Stimulated activated CD4-positive, alpha-beta T cell treated with anti-CD3 and anti-CD28 coated beads, Interleukin-4, amount 100 ng/mL, for 4 hours (primary cell): ENCODE measurements around the gene DOLPP1.
"Not testable (repeated sequence)": the region's sequence is repeated elsewhere in the genome, so short reads cannot be mapped to it uniquely, and the experiment has no call there.

Source experiments
- DNase-seq, 2 experiments: peaks; one replicate each; pipeline ENCODE4 v3.0.0-alpha.2; 2020

The DOLPP1 gene

DNA sequence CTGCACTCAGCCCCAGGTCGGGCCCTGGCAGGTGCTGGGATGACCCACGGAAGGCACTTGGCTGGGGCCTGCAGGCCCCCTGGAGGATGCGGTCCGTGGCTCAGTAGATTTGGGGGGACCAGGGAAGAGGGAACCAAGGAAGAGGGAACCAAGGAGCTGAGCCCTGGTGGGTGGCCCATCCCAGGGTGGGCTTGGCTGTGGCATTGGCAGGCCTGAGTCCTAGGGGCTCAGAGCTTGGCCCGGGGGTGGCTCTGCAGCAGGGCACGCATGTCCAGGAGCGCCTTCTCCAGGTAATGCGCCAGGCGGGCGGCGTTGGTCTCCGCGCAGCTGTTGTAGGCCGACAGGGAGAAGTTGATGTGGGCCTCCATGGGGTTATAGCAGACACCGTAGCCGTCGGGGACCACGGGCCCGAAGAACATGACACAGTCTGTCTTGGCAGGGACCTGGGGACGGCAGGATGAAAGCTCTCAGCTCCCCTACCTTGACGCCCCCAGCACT lies 14.3 kb downstream of the DOLPP1 start:
- no peak for DNase-seq

DNA sequence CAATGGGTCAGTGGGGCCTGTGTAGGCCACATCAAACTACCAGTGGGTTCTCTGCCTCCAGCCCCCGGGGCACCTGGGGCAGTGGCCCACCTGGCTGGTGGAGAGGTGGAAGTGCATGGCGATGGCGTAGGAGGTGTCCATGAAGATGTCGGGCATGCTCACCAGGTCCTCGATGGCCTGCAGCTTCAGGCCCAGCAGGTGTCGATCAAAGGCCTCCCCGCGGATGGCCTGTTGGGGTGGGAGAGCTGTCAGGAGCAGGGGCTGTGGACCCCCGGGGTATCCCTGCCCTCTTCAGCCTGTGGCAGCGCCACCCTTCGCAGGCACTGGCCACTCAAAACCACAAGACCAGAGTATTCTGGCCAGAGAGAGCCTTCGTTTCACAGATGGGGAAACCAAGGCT lies 15.0 kb downstream of the DOLPP1 start:
- DNase-seq, result no peak

DNA sequence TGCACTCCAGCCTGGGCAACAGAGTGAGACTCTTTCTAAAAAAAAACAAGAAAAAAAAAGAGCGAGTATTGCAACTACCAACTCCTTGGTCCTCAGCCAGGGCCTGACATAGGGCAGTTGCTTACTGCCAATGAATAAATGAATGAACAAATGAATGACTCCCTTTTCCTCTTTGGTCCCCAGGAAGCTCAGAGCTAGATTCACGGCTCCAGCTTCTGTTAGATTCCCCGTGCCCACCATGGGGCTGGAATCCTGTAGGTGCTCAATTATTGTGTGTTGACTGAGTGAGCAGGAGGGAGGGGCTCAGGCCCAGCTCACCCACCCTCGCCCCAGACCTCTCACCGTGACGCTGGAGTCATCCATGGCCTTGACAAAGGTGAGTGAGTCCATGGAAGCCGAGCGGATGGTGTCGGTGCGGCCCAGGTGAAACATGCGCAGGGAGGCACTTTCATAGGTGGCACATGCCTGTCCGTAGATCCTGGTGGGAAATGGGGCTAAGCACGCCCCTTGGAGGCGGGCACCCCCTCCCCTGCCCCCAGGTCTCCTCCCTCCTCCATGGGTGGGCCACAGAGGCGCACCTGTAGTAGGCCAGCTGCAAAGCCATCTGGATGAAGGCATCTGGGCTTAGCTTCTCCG lies 16.9 kb downstream of the DOLPP1 start:
- no peak for DNase-seq

DNA sequence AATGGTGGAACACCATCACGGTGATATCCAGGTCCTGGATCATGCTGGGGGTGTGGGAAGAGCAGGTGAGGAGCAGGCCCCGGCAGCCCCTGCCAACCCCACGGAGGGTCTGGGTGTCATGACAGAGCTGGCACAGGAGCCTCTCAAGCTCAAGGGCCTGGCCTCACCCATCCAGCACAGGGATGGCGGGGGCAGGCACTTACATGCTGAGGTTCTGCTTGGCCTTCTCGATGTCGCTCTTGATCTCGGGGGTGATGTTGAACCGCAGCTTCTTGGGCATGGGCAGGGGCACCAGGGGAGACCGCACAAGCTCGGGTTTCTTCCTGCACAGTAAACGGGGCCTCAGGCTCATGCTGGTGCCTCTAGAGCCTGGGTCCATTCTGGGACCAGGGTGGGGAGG lies 17.4 kb downstream of the DOLPP1 start:
- no peak for DNase-seq

DNA sequence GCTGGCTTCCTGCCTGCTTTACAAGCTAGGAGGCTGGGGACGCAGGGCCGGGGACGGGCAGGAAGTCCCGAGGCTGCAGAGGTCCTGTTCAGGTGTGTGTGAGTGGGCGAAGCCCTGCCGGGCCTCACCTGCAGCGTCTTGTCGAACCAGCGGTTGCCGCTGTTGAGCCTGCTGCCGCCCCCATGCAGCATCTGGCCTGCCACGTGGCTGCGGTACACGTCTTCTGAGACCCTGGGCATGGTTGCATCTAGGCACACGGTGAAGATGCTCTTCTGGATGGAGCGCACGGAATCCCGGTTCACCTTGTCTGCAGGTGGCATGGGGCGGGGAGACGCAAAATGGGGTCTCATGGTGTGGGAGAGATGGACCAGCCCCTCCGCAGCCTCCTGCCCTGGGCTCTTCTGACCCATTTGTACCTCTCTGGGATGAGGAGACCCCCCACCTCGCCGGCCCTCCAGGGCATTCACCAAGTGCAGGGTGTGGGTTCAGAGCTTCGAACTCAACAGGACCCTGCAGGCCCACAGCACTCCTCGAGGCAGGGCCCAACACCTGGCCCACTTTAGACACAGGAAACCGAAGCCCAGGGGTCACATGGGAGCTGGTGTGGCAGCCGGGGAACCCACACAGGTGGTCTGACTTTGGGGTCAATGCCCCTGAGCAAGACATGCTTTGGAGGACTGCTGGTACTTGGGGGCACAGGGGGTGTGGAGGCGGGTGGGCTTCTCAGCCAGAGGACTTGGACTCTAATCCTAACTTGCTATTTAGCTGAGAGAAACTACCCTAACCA lies 19.7 kb downstream of the DOLPP1 start:
- DNase-seq, result no peak

DNA sequence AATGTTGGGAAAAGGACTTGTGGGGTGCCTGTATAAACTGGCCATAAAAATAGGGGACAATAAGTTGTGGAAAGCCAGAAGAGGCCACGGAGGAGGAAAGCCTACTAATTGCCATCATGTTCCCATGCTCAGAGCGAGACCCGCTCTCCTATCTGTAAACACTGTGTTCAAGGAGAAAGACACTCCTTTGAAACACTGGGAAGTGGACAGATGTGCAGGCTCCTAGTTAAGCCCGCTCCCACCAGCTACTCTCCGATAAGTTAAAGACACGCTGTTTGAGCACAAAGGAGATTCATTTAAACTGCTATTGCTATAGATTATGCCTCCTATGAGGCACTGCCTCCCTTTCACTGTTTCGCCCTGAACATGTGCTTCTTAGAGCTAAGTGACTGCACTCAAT lies 20.4 kb downstream of the DOLPP1 start:
- no peak for DNase-seq

DNA sequence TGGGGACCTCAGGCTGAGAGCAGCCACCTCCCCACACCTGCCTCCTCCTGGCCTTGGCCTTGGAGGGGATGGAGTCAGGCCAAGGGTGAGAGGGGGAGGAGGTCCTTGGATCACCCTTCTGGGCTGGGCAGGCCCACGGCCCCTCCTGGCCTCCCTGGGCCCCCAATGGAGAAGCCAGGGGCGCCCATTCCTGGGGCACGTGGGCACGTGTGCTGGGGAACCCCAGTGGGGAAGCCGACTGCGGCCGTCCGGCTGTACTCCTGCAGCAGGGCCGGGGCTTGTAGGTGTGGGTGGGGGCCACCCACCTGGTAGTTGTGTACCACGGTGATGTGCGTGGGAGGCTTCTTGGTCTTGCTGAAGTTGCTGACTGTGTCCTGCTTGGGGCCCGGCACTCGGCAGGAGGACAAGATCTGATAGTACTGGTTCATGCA lies 21.2 kb downstream of the DOLPP1 start:
- no peak for DNase-seq

DNA sequence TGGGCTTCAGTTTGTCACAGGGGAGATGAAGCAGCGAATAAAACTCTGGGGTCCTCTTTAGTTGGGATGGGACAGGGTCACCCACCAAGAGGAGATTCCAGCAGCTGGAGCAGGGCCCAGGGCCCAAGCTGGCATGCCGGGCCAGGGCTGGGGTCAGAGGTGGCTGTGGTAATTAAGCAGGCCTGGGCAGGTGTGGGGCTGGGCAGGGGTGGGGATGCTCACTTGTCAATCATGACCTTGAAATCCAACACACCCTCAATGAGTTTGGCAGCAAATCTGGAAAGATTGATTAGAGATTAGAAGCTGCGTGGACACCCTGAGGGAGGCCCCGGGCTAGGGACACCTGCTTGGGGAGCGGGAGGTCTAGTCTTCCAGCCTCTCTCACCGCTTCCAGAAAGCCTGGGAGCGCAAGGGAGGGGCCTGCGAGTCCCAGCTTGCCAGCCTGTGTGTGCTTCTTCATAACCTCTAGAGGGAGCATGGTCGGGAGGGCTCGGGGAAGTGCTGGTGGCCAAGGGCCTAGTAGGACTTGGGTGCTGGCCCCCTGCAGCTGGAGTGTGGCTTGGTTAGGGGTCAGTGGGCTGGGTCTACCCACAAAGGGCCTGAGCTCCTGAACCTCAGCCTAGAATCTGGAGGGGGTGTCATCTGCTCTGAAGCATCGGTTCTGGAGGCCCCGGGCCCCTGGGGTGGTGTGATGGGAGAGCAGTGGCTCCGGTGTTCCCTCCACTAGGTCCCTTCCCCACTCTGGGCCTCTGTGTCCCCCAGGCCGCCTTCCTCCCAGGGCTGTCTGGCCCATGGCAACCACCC lies 22.1 kb downstream of the DOLPP1 start:
- DNase-seq, result no peak

DNA sequence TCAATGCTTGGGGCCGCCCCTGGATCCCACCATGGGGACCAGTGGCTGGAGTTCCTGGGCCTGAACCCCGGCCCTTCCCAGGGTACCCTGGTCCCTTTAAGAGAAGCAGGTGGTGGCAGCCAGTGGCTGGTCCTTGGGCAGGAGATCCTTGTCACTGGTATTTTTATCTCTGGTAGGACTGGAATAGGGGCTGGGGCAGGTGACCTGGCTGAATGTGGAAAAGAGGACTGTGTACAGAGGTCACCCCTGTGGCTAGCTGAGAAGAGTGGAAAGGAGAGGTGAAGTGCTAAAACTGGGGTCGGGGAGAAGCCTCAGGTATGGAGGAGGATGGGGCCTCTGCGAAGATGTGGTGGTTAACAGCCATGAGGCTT lies 22.7 kb downstream of the DOLPP1 start:
- no peak for DNase-seq

DNA sequence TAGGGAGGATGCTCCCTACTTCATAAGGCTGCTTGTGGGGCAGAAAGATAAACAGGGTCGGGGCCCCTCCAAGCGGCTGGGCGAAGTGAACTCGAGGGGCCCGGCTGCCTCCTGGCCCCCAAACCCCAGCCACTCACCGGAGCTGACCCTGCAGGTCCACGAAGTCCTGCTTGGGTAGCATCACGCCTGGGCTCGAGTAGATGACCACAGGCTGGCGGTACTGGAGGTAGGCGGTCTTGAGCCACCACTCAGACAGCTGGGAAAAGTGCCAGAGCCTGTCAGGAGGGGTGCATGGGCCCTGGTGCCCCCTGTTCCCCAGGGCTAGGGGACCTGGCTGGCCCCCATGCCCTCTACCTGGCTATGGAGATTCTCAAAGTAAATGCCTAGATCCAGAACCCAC lies 23.1 kb downstream of the DOLPP1 start:
- DNase-seq, result no peak

DNA sequence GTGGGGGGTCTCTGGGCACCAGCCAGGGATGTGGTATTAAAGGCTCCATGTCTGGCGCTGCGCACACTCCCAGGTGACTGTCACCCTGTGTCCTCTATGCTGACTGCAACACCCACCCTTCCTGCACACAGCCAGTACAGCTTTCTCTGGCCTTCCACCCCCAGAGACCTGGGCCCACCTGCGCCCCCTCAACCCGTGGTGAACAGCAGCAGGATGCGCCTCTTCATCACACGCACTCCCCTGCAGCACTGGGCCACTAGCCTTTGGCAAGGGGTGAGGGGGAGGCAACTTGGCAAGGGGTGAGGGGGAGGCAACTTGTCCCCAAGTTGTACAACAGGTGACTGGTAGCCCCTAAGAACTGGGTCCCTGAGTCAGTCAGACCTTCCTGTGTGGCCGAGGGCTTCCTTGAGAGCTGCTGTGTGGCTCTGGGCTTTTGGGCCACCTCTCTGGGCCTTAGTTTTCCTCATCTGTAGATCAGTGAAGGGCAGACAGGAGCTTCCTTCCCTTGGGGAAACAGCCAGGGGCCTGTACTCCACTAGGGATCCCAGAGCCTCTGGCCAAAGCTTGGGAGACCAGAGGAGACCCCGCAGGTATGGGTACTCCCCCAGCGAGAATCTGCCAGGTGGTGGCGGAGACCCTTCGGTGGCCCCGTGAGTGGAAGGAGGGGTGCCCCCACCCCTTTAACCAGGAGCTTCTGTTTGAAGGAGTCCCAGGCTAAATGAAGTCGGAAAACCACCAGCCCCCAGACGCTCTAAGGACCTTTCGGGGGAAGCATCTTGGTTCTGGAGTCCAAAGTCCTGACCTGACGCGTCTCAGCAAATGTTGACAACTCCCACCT lies 25.2 kb downstream of the DOLPP1 start:
- no peak for DNase-seq

DNA sequence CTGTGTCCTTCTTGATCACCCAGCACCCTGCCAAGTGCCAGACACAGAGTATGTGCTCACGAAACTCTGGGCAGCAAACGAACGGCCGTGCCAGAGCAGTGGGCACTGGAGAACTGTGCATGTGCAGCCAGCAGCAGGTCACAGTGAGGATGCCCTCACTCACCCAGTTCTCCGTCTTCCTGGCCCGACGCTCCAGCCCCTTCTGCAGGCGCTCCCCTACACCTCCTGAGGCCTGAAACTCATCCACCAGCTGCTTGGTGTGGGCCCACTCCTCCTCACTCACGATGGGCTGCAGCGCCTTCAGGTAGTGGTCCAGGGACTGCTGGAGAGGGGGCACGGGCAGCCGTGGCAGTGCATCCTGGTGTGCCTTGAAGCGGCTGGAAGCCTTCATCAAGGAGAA lies 26.7 kb downstream of the DOLPP1 start:
- no peak for DNase-seq

DNA sequence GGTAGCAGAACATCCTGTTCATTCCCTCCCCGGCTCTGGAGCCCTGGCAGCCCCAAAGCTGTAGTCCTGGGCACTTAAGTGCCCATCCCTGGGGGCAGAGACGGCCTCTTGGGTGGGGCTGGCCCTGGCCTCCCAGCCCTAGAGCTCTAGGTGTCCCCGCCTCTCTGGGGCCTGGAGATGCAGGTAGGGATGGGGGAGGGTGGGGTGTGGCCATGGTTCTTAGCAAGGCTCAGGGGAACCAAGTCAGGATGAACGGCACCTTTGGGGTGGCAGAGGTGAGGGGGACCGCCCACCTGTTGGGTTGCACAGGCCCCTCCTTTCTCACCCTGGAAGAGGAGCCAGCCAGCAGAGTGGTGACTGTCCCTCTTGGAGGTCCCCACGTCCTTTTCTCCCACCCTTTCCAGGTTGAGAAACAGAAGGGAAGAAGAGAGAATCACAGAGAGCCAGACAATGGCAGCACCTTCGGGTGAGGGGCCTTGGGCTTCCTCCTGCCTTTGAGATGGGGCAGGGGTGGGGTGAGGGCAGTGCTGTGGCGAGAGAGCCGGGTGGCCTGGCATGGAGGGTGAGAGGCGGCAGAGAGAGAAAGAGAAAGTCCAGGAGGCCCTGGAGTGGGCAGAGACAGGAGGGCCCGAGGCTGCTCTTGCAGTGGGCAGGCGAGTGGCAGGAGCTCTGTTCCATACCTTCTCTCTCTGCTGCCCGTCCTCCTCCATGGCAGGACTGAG lies 27.3 kb downstream of the DOLPP1 start:
- DNase-seq, result no peak

DNA sequence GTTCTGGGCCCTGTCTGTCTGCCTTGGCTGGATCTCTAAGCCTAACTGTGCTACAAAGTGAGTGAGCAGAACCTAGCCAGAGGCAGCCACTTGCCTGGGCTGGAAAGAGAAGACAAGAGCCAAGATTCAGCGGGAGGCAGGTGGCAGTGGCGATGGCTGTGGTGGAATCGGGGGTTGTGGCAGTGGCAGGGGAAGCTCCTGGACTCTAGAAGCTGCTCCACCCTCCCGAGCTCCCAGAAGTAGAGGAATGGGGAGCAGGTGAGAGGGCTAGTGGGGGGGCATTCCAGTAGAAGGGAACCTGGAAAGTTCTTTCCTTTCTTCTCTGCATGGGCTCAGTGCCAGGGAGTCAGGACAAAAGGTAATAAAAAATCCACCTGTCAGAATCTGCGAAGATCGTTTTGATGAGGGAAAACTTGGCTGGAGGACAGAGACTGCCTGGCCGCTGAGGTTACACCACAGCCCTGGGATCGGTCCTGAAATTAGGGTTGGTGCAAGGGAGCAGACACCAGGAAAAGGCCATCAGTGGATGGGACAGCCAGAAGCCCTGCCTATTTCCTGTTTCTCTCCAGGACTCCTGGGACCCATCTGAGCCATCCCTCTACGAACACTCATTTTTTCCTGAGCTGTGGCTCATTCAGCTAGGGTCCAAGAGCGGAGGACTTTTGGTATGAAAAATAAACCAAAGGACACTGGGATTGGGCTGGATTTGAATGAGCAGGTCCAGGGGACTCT lies 28.1 kb downstream of the DOLPP1 start:
- no peak for DNase-seq

DNA sequence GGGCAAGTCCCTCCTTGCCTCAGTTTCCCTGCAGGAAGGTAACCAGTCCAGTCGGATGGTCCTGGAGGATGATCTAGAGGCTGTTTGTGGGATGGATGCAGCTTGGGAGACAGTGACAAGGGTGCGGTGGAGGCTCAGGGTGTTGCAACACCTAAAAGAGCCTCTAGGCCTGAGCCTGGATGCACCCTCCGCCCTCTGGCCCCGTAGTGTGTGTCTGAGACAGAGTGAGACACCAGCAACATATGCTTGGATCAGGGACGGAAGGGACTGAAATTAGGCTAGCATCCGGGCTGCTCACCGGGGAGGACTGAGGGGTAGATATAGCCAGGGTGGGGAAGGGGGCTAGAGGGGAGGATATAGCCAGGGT lies 28.6 kb downstream of the DOLPP1 start:
- DNase-seq, result no peak

DNA sequence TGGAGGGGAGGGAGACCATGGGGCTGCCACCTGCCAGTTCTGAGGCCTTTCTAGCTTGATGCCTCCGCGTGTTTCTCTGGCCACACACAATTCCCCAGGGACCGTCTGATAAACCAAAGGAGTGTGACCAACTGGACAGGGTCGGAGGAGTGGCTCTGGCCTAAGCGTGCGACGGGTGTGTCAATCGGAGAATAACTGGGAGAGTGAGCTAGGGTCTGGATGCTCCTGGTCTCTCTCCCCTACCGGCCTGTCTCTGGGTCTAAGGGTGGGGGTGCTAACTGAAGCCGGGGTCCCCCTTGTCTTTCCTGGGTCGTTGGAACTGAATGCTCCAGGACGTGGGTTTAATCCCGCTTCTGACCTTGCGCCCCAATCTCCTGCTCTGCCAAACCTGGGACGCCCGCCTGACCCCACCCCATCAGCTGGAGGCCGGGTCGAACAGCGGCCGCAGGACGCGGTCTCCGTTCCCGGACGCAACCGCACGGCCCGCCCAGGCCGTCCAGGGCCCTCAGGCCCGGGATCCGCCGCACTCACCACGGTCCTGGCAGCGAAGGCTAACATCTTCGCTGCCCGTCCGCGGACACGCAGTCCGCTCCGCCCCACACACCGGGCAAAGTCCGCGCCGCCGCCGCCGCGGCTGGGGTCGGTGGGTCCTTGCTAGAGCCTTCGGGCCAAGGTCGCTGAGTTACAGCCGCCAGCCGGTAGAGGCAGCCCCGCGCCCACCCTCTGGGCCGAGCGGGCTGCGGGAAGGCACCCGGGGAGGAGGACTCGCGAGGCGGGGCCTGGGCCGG lies 29.2 kb downstream of the DOLPP1 start:
- DNase-seq, result no peak

DNA sequence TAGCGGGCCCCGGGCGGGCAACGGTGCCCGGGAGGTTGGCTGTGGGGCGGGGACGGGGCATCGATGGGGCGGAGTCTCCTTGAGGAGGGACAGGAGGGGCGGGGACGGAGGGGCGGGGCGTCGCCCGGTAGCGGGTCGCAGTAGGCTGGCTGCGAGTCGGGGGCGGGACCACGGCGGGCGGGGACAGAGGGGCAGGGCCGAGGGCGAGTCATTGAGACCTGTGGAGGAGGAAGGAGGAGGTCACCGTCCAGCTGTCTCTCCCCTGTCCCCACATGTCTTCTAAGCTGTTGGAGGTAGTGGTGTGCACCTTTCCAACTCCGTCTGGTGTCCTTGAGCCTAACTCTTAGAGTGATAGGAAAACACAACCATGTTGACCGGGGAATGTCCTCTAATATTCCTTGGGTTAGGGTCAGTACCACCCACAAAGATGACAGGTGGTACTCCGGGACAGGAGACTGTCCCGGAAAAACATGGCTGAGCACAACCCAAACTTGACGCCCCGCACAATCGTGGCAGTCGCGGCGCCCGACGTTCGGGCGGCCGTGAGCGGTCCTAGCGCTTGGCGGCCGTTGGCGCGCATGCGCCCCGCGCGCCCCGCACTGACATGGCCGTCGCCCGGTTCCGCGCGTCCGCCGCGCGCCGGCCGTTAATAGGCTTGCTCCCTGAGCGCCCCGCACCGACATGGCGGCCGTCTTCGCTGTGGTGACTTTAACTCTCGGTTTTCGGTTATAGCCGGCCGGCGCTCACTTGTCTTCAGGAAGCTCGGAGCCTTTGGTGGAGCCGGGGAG lies 30.0 kb downstream of the DOLPP1 start, which contains the start of the genes CRAT and PTPA:
CRAT (minus strand) TSS at position 54 of the 788 bp plus-strand sequence. CDS start 284 bp downstream, outside the sequence.
PTPA (plus strand) TSS at position 676 of the 788 bp plus-strand sequence. CDS start 186 bp downstream, outside the sequence.
- peak; percentile 91 to 97 for DNase-seq

DNA sequence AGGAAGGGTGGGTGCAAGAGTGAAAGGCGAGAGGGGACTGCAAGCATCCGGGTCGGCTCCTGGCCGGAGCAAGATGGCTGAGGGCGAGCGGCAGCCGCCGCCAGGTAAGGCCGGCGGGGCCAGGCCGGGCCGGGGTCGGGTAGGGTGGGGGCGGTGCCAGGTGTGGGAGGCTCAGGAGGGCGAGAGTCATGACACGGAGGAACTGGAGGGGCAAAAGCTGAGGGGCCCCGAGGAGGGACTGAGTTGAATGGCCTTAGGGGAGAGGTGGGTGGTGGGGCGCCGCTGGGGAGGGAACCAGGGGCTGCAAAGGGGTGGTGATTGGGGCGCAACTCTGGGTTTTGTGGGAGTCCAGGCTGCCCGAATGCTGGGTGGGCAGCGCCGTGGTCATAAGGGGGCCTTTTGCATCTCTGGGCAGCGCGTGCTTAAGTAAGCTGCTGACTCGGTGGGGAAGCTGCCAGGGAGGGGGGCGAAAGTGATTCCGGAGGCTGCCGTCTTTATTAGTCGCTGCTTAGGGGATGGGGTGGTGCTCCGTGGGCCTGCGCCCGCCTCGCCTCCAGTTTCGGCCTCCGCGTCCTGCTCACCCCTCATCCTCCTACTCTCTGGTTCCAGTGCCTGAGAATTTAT lies 30.7 kb downstream of the DOLPP1 start:
- DNase-seq, result peak; percentile 2 to 27

DNA sequence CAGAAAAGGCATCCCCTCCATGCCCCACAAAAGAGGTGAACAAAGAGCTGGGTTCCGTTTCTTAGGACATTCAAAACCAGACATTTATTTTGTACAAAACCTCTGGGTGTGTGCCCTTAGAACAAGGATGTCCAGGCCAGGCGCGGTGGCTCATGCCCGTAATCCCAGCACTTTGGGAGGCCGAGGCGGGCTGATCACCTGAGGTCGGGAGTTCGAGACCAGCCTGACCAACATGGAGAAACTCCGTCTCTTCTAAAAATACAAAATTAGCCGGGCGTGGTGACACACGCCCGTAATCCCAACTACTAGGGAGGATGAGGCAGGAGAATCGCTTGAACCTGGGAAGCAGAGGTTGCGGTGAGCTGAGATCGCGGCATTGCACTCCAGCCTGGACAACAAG lies 31.6 kb downstream of the DOLPP1 start:
- DNase-seq, result not testable (repeated sequence)
